ENCODE measurements around the gene MOB4. TPM values are rescaled to one million over a fixed set of nuclear protein-coding genes. Genes with fewer than 3 reads are reported as not detected.

Gene MOB4
- total and polyA plus RNA-seq, 12 donors, result 17.2 to 43.2 (median 30.5) TPM

- H3K36me3 ChIP-seq, result peaks cover 0 to 66% (median 32%) of the 10 kb centered on the region in 9 donors
- ATAC-seq (peak in 7 of 8 donors; percentile 10 to 39 (median 16)), DNase-seq (peak; percentile 50 to 59)
- peaks cover 3 to 62% (median 51%) of the 10 kb centered on the region in 9 donors for H3K4me1 ChIP-seq
- peak overlapping the region; percentile 69 to 97 (median 86) for H3K4me3 ChIP-seq
- no peaks in the 10 kb centered on the region for H3K9me3 ChIP-seq
- H3K27me3 ChIP-seq, result no peaks in the 10 kb centered on the region
- intact Hi-C loops (cut with DNase I), result loop anchor here in 5 of 10 donors (1.0 to 10.0 kb wide), 8 partner anchors 37 to 206 kb away; partner anchors contain the start of genes COQ10B (in 3 of the 5), MARS2 (in 2 of the 5) and SF3B1 (in 2 of the 5)
- TF ChIP-seq CTCF (IDR thresholded peaks at IDR 0.05), result no peak
- WGBS, 2 donors, result 0 to 1% methylated on average over 46 of the region's 46 CpGs
- peak overlapping the region; percentile 60 to 98 (median 95) for H3K27ac ChIP-seq
These were observed 16.8 kb upstream of the MOB4 start for GRCh38 chr2:197498937-197499593.

- peak within 1 kb of the TSS; percentile 60 to 98 (median 95) for H3K27ac ChIP-seq
- intact Hi-C loops (cut with DNase I), result loop anchor here in 6 of 10 donors (1.0 to 10.0 kb wide), 10 partner anchors 15 to 205 kb away; partner anchors contain the start of genes COQ10B (in 3 of the 6), MARS2 (in 3 of the 6) and SF3B1 (in 2 of the 6)
- no peaks in the 10 kb centered on the region for H3K27me3 ChIP-seq
- ATAC-seq, result peak; percentile 95 to 99 (median 96)
- H3K9me3 ChIP-seq, result no peaks in the 10 kb centered on the region
- TF ChIP-seq CTCF (IDR thresholded peaks at IDR 0.05), result no peak
- H3K4me3 ChIP-seq, result peak within 1 kb of the TSS; percentile 69 to 97 (median 86)
- peaks cover 0 to 66% (median 30%) of the 10 kb centered on the region in 9 donors for H3K36me3 ChIP-seq
- WGBS, 2 donors, result 1% methylated on average over 84 to 104 of the region's 104 CpGs
- H3K4me1 ChIP-seq, result peaks cover 3 to 62% (median 51%) of the 10 kb centered on the region in 9 donors
- peak; percentile 97 to 99 for DNase-seq
These were observed 16.0 kb upstream of the MOB4 start, which contains the start of the genes HSPD1 and HSPE1 for GRCh38 chr2:197499594-197500502. Gene HSPD1, minus strand, starts transcription at chr2:197499840. Its CDS starts 992 bp downstream, at chr2:197498848. Gene HSPE1, plus strand, starts transcription at chr2:197500379. Its CDS starts 58 bp downstream, at chr2:197500437.

GRCh38 chr2:197500503-197501131 is 15.2 kb upstream of the MOB4 start:
- no peak for TF ChIP-seq CTCF (IDR thresholded peaks at IDR 0.05)
- ATAC-seq, result peak; percentile 0 to 26 (median 6)
- WGBS, 2 donors, result 0% methylated on average over 30 of the region's 30 CpGs
- Histone ChIP-seq H3K27me3 (no peaks in the 10 kb centered on the region), H3K4me1 (peaks cover 3 to 57% (median 49%) of the 10 kb centered on the region in 9 donors), H3K27ac (peak overlapping the region; percentile 60 to 98 (median 95)), H3K4me3 (peak overlapping the region; percentile 69 to 97 (median 84)), H3K36me3 (peaks cover 0 to 63% (median 23%) of the 10 kb centered on the region in 9 donors), H3K9me3 (no peaks in the 10 kb centered on the region)
- no peak for DNase-seq
- intact Hi-C loops (cut with DNase I), result loop anchor here in 6 of 10 donors (1.0 to 10.0 kb wide), 3 partner anchors 14 to 204 kb away; partner anchors contain the start of gene MARS2 (in 1 of the 6)
